Neural progenitor cell (in vitro differentiated cells): ENCODE data around the gene INCA1.

Source experiments
- CTCF ChIP-seq: fragments of 200-600 bp; sonication (generic); IDR thresholded peaks from 2 replicates; pipeline ENCODE4 v1.5.1; 2017; ENCODE audit warnings: antibody characterized with exemption, mild to moderate bottlenecking
- EZH2 ChIP-seq: fragments of 200-600 bp; sonication (generic); IDR thresholded peaks from 2 replicates; pipeline ENCODE4 v1.6.1; 2017; ENCODE audit warnings: antibody characterized with exemption, mild to moderate bottlenecking, moderate library complexity
- EZH2phosphoT487 ChIP-seq: fragments of 200-600 bp; sonication (generic); IDR thresholded peaks from 2 replicates; pipeline ENCODE4 v1.6.1; 2017; ENCODE audit warnings: antibody characterized with exemption

GRCh38 chr17:5023588-5024147 is 26.3 kb upstream of the INCA1 start:
- TF ChIP-seq CTCF (no peak), EZH2phosphoT487 (no peak), EZH2 (no peak)
